NCI-H748 treated with DMSO at 0.1 percent for 48 hours (cell line): ENCODE data around the gene PTPN1.
"Not testable (repeated sequence)": the region's sequence is repeated elsewhere in the genome, so short reads cannot be mapped to it uniquely, and the experiment has no call there.

Source experiments
- DNase-seq: peaks from one replicate; lab custom pipeline; 2025; lab: John Stamatoyannopoulos, UW

The PTPN1 gene

DNA sequence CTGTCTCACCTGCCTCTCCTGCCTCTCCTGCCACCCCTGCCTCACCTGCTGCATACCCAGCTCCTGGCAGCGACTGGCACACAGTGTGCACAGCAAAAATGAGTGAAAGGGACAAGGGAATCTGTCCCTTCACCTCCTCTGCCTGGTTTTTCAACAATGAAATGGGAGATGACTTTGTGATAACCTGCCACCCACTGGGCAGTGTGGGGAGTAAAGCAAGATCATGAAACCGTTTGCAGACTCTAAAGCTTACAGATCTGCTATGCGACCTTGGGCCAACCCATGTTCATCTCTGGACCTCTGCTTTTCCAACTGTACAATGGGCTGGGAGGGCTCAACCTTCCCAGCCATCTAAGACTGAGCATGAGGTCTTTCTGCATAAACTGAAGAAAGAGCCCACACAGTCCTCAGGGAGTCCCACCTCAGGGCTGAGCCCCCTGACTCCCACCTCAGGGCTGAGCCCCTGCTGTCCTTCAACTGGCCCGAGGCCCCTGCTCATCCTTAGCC is 100.1 kb downstream of the PTPN1 start:
- DNase-seq: no peak

DNA sequence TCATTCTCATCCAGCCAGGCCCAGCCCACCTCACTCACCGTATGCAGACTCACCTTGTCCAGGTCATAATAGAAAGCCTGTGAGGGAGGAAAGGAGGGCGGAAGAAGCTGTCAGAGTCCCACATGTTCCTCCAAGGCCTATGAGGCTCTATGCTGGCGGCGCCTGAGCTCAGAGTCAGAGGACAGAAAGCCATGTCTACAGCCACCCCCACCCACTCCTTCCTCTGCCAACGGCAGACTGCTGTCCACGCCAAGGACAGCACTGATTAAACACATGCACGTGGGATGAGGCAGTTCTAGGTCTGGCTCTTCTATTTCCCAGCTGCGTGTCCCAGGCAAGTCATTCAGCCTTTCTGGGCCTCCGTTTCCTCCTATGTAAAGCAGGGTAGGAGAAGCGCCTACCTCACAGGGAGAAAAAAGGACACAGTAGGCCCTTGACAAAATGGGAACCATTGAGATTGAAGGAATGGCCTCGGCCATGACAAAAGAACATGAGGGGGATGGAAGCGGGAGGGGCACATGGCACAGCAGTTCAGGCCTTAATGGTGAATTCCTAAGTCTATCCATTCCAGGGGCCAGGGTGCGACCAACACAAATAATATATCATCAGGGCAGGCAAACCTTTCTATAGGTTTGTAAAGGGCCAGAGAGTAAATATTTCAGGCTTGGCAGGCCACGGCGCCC is 101.1 kb downstream of the PTPN1 start:
- DNase-seq: no peak

DNA sequence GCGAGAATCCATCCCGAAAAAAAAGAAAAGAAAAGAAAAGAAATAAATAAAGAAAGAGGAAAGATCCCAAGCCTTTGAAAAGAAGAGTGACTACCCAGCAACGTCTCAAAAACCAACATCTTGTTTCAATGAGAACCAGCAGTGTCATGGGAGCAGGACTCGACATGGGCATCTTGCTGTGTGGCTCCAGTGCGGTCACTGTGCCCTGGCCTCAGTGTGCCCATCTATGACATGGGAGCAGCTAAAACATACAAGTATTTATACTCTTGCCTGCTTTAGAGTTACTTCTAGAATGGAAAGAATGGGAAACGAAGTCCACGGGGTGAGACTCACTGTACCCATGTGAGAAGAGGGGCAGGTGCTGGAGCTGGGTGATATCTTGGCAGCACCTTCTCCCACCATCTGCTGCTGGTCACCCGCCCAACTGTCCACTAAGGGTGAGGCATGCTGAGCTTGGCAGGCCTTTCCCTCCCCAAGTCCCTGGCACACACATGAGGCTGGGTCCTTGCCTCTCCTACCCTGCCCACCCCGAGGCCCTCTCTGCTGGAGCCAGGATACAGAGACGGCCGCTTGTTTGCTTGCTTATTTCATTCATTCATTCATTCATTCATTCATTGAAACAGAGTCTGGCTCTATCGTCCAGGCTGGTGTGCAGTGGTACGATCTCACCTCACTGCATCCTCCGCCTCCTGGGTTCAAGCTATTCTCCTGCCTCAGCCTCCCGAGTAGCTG is 103.4 kb downstream of the PTPN1 start:
- DNase-seq: no peak

DNA sequence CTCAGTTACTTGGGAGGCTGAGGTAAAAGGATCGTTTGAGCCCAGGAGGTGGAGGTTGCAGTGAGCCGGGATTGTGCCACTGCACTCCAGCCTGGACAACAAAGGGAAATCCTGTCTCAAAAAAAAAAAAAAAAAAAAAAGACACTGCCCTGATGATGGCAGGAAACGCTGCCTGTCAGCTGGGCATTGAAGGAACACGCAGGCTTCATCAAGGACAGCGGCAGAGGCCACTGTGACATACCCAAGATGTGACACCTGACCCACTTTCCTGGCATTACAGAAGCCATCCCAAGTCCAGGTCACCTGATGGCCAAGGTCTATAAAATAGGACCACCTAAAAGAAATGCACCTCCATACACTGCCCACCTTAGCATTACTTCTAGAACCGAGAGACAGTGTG is 105.2 kb downstream of the PTPN1 start:
- no peak for DNase-seq

DNA sequence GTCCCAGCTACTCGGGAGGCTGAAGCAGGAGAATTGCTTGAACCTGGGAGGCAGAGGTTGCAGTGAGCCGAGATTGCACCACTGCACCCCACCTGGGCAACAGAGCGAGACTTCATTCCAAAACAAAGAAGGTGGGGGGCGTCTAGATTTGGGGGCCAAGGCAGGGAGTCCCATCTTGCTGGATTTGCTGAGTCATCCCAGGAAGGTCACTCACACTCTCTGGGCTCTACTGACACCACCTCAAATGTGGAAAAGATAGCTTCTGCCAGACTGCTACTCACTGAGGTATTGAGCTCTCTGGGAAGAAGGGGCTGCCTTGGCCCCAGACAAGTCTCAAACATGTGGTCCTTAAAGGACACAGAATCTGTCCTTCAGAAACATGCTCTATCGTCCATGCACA is 106.8 kb downstream of the PTPN1 start:
- no peak for DNase-seq

DNA sequence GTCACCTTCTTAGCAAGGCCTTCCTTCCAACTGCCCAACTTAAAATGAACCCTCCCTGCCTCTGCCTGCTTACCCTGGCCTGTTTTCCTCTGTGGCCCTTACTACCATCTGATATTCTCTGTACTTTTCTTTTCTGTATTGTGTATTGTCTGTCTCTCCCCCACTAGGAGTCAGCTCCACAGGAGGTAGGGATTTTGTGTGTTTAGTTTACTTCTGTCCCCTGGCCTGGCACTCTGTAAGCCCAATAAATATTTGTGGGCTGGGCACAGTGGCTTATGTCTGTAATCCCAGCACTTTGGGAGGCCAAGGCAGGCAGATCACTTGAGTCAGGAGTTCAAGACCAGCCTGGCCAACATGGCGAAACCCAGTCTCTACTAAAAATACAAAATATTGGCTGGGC is 108.4 kb downstream of the PTPN1 start:
- DNase-seq: no peak

DNA sequence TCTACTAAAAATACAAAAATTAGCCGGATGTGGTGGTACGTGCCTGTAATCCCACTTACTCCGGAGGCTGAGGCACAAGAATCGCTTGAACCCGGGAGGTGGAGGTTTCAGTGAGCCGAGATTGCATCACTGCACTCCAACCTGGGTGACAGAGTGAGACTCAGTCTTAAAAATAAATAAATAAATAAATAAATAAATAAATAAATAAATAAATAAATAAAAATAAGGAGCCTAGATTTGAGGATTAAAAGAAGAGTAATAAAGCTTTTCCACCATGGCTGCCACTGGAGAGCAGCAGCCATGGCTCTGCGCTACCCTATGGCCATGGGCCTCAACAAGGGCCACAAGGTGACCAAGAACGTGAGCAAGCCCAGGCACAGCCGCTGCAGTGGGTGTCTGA is 110.3 kb downstream of the PTPN1 start:
- DNase-seq: not testable (repeated sequence)

DNA sequence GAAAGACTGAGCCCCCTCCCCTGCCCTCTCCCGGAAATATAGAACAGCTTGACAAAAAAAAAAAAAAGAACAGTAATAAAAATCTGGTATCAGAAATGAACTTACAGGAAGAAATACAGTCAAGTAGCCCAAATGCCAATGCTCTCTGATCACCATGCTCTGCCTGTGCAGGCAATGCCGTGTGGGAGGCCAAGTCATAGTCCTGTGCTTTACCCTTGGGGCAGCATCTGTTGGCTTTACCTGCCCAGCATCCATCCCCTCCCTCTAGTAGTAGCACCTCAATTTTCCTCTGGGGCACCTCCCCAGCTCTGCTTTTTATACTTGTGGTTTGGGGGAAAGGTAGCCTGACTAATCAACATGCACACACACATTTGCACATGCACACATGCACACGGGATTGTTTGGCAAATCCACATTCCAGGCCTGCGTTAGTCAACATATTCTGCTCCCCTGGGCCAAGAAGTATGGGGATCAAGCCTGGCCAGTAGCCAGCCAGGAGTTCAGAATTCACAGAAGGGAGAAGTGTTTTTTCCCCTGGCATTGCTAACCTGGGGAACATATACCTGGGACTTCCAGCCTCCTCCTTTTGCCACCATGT is 111.0 kb downstream of the PTPN1 start:
- DNase-seq: no peak

DNA sequence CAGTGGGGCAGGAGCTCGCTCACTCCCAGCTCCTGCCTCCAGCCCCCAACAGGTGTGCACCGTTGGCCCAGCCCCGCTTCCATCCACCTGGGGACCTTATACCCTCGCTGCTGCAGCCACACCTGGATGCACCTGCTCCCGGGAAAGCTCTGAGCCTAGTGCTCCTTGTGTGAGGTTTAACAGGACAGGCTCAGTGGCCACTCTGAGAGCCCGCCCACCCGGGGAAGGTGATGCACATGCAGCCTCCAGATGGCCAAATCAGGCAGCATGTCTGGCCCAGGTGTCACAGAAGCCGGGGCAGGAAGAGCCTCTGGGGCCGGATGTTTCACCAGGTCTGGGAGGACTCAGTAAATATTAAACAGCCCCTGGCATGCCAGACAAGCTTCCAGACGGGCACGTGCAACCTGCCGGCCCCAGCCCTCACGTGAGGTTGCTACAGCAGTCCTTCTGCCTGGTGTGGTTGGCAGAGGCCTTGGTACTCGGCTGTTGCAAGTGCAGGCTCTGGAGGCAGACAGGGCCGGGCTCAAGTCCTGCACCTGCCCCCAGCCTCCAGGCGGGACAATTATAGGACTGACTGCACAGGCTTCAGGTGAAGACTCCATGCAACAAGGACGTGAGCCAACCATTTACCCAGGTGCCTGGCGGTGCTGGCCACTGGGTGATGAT is 114.3 kb downstream of the PTPN1 start:
- DNase-seq: no peak

DNA sequence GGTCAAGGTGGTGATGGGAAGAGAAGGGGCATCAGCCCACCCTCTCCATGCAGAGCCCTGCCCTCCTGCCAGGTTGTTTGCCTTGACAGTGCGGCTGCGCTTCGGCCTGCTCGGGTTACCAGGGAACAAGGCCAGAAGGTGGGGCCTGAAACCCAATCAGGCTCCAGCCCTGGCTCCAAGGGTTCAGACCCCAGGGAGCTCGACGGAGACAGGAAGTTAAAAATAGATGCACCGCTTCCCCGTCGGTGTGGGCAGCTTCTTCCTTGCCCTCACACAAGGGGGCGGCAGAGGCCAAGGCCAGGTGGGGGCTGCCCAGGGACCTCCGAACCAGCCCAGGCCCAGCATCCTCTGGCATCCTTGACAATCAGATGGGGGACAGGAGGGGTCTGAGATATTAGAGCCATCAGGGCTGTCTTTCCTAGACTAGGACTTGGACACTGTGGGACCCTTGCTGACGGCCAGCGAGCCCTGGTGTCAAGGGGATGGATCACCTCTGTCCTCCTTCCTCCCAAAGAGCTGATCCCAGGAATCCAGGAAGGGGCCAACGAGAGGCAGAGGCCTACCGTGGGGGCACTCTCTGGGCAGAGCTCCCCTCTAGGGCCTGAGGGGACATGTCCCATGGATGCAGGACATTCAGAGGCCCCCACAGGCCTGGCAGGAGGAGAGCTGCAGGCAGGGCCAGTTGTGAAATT is 115.9 kb downstream of the PTPN1 start:
- DNase-seq: no peak

DNA sequence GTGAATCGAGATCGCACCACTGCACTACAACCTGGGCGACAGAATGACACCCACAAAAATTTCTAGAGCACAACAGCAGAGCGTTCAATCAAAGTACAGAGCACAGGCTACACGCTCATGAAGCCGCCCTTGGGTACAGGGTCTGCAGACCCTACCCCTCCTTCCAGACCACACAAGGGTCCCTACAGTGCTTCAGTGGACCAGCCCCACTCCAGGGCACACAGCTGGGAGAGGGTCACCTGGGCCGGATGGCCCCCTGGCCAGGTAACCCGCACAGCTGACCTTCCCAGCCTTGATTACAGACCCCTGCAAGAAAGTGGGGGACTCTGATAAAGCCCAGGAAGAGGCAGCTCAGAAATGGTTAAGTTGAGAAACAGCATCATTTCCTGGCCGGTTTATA is 117.6 kb downstream of the PTPN1 start:
- DNase-seq: no peak

DNA sequence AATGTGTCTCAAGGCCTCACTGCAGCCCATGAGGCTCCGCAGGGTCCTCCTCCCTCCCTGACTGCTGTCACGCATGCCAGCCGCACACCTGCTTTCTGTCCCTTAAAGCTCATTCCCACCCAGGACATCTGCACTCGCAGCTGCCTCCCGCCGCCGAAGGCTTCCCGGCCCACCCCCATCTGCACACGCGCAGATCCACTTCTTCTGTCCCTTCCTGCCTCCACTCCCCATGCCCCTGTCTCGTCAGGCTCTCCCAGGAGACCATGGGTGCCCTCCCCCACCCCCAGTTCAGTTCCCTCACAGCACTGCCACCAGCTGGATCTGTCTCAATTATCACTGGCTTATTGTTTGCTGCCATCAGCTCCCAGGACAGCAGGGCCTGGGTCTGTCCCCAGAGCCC is 118.1 kb downstream of the PTPN1 start:
- no peak for DNase-seq

DNA sequence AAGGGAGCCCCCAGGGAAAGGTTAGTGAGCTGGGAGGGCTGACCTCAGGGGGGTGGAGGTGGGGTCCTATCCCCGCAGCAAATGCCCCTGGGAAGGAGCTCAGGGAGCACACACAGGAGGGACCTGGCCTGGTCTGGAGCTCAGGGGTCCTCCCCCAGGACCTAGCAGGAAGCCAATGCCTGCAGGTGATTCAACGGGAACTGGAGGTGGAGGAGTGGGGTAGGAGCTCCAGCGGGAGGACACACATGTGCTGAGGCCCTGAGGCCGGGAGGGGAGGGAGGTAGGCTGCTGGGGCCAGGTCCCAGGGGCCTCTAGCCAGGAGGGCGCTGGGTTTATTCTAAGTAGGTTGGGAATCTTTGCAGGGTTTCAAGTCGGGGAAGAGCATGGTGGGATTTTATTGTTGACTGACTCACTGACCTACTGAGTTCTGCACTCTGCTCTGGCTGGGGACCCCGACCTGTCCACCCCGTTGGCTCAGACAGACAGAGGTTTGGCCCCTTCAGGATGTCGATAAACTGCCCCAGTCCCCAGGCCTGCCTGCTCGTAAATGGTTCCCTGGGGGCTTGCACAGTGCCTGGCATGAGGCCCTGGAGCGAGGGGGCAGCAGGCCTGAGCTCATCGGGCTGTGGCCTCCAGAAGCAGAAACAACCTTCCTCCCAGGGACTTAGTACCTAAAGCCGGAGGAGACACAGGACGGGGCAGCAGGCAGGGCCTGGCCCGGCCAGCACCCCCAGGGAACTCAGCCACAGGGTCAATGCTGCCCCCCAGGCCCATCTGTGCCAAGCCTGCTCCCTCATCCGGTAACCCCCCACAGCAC is 118.9 kb downstream of the PTPN1 start:
- no peak for DNase-seq

DNA sequence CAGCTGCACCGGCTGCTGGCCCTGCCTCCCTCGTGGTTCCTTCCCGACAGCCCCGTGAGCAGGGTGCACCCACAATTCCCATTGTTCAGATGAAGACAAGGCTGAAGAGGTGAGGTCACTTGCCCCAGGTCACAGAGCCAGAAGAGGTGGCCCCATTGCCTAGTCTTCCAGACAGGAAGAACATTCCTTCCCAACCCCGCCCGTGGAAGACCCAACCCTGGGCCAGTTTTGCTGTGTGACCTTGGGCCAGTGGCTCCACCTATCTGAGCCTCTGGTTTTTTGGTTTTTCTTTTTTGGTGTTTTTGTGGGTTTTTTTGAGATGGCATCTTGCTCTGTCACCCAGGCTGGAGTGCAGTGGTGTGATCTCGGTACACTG is 119.5 kb downstream of the PTPN1 start:
- no peak for DNase-seq

DNA sequence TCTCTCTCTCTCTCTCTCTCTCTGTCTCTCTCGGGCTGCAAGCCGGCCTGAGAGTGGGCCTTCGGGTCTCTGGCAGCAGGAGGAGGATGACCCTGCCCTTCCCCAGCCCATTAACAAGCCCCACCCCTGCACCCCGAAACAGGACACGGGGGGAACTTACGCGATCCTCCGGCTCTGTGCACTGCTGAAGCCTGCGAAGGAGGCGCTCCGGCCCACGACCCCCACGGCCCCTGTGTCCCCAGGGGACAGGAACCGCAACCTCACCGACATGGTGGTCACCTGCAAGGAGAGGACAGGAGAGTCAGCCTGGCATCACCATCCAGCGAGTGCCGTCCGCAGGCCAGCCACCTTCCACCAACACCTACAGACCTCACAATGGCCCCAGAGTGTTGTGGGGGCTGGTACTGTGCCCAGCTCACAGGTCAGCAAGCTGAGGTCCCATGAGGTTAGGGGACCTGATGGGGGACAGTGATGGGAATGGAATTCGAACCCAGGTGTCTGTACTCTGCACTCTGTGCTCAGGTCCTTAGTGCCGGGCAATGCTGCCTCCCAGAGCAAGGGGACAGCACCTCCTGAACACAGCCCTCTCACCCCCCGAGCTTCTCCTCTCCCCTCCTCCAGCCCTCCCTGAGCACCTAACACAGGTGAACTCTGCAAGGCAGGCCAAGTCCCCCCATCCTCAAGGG is 120.5 kb downstream of the PTPN1 start:
- no peak for DNase-seq

DNA sequence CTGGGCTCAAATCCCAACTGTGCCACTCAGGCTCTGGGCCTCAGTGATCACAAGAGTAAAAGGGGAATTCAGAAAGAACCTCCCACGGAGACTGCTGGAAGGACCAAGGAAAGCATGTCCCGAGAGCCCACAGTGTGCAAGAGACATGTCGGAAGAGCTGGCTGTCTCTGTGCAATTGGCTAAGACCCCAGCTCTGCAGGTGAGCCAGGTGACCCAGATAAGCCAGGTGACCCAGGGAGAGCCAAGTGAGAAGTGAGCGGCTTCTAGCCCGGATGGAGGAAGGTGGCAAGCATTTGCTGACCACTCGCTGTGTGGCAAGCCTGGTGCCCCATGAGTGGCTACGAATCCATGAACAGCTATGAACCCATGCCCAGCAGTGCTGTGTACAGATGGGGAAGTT is 122.1 kb downstream of the PTPN1 start:
- no peak for DNase-seq

DNA sequence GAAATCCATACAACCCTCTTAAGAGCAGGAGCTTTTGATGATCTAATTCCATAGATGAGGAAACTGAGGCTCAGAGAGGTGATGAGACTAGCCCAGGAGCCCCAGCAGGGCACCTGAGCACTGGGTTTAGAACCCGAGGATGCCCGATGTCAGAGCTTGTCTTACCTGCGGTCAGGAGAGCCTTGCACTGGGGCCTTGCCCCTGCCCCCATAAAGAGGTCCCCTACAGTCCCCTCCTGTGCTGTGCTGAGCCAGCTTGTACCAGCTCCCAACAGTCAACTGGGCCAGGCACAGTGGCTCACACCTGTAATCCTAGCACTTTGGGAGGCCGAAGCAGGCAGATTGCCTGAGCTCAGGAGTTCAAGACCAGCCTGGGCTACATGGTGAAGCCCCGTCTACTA is 122.5 kb downstream of the PTPN1 start:
- DNase-seq: no peak

DNA sequence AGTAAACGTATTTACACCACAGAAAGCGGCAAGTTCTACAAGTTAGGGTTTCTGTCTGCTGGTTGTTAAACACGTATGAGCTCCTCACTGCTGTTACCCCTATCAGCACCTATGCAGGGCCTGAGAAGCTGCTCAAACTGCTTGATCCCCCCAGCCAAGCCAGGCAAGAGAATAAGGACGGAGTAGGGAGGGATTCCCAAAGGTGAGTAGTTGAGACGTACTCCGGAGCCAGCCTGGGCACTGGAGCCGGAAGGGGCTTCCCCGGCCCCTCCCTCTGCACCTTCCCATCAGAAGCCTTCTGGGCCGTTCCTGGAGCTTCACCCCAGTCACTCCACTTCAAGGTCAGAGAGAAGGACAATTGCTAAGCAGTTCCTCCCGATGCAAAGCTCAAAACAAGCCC is 123.2 kb downstream of the PTPN1 start:
- DNase-seq: no peak

DNA sequence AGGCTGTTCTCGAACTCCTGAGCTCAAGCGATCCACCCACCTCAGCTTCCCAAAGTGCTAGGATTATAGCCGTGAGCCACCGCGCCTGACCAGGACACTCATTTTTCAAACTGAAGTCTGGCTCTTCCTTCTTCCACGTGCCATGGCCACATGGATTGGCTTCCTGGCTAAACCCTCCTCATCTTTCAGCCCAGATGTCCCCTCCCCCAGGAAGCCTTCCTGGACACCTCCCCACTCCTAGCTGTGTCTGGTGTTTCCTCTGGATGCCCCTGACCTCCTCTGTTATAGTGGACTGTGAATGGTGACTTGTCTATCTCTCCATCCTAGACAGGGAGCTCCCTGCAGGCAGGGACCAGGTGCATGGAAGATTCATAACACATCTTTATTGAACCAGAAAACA is 124.0 kb downstream of the PTPN1 start:
- DNase-seq: no peak
